ENCODE results near the gene GUK1.

GUK1 gene

DNA sequence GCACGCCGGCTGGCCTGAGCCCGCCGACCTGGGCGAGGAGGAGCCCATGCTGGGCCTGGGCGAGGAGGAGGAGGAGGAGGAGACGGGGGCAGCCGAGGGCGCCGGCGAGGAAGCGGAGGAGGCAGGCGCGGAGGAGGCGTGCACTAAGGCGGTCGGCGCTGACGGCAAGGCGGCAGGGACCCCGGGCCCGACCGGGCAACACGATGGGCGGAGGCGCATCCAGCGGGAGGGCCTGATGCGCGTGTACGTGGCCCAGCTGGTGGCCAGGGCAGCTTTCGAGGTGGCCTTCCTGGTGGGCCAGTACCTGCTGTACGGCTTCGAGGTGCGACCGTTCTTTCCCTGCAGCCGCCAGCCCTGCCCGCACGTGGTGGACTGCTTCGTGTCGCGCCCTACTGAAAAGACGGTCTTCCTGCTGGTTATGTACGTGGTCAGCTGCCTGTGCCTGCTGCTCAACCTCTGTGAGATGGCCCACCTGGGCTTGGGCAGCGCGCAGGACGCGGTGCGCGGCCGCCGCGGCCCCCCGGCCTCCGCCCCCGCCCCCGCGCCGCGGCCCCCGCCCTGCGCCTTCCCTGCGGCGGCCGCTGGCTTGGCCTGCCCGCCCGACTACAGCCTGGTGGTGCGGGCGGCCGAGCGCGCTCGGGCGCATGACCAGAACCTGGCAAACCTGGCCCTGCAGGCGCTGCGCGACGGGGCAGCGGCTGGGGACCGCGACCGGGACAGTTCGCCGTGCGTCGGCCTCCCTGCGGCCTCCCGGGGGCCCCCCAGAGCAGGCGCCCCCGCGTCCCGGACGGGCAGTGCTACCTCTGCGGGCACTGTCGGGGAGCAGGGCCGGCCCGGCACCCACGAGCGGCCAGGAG is 18.3 kb downstream of the GUK1 start:
- no peak for DNase-seq (ENCODE audit: extremely low spot score)
- TF ChIP-seq, protein P1, sequence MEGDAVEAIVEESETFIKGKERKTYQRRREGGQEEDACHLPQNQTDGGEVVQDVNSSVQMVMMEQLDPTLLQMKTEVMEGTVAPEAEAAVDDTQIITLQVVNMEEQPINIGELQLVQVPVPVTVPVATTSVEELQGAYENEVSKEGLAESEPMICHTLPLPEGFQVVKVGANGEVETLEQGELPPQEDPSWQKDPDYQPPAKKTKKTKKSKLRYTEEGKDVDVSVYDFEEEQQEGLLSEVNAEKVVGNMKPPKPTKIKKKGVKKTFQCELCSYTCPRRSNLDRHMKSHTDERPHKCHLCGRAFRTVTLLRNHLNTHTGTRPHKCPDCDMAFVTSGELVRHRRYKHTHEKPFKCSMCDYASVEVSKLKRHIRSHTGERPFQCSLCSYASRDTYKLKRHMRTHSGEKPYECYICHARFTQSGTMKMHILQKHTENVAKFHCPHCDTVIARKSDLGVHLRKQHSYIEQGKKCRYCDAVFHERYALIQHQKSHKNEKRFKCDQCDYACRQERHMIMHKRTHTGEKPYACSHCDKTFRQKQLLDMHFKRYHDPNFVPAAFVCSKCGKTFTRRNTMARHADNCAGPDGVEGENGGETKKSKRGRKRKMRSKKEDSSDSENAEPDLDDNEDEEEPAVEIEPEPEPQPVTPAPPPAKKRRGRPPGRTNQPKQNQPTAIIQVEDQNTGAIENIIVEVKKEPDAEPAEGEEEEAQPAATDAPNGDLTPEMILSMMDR (IDR thresholded peaks at IDR 0.05; ENCODE audit: control extremely low read depth, extremely low read depth, low read depth, missing control alignments): no peak
- ChIA-PET POLR2A (no interaction called here), CTCF (interaction anchor here (1.2 kb wide), 2 partner anchors 28 kb away, joined by 3 to 4 read pairs; no protein-coding TSS in a partner anchor)

DNA sequence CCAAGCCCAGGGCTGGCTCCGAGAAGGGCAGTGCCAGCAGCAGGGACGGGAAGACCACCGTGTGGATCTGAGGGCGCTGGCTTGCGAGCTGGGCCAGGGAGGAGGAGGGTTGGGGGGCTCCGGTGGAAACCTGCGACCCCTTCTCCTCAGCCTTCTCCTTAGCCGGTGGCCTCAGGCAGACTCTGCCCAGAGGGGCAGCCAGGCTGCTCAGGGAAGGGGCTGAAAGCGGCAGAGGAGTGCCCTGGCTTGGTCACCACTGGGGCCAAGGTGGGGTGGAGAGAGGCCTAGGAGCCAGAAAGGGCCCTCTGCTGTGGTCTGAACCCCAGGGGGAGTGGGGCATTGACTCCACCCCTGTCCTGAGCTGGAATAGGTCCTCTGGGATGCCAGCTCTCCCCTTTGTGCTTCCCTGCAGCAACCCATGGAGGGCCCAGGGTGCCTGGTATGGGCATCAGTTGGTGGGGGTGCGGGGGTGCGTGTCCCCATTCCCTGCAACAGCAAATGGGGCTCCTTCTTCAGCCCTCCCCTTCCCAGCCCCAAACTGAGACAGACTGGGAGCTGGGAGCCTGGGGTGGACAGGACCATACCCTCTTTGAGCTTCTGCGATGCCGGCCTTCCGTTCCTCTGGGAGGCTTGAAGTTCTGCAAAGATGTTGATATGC is 19.1 kb downstream of the GUK1 start:
- POLR2A ChIA-PET: no interaction called here
- DNase-seq (ENCODE audit: extremely low spot score): no peak
- TF ChIP-seq, protein P1 (IDR thresholded peaks at IDR 0.05; ENCODE audit: control extremely low read depth, extremely low read depth, low read depth, missing control alignments): no peak
- CTCF ChIA-PET: interaction anchor here (1.2 kb wide), 1 partner anchor 28 kb away, joined by 3 read pairs; no protein-coding TSS in a partner anchor

DNA sequence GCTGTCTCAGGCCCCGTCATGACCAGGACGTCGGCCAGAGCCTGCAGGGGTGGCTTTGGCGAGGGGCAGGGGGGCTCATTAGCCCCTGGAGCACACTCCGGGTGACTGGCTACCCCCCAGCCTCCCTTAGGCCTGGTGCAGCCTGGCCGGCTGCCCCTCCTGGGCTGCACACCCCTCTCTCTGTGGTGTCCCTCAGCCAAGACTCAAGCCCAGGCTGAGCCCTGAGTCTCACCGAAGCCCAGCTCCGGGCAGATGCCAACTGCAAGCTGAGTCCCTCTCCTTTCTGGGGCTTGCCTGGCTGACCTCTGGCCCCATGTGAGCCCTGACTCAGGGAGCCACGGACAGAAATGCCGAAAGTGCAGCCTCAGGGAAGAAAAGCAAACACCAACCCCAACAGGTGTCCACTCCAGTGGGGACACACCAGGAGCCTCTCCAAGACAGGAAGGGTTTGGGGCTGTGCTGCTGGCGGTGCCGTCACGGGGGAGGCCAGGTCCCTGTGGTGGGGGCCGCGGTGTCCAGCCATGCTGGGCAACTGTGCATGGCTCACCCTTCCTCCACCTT is 20.2 kb downstream of the GUK1 start:
- no peak for DNase-seq (ENCODE audit: extremely low spot score)
- TF ChIP-seq, protein P1 (IDR thresholded peaks at IDR 0.05; ENCODE audit: control extremely low read depth, extremely low read depth, low read depth, missing control alignments): no peak
- ChIA-PET POLR2A (no interaction called here), CTCF (interaction anchor here (1.3 kb wide), 1 partner anchor 30 kb away, joined by 4 read pairs; no protein-coding TSS in a partner anchor)

DNA sequence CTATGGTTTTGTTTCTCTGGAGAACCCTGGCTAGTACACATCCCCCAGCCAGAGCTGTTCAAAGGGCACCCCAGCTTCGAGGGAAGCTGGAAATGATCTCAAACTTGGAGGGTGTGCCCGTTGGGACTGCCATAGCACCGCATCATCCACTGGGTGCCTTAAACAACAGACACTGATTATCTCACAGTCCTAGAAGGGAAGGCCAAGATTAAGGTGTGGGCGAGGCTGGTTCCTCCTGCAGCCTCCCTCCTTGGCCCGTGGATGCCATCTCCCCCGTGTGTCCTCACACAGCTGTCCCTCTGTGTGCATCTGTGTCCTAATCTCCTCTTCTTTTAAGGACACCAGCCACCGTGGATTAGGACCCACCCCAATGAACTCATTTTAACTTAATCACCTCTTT is 21.3 kb downstream of the GUK1 start:
- POLR2A ChIA-PET: no interaction called here
- TF ChIP-seq, protein P1 (IDR thresholded peaks at IDR 0.05; ENCODE audit: control extremely low read depth, extremely low read depth, low read depth, missing control alignments): no peak
- CTCF ChIA-PET: interaction anchor here (1.3 kb wide), 2 partner anchors 12 to 31 kb away, joined by 3 to 4 read pairs; partner anchors contain the start of gene GJC2
- DNase-seq (ENCODE audit: extremely low spot score): no peak

DNA sequence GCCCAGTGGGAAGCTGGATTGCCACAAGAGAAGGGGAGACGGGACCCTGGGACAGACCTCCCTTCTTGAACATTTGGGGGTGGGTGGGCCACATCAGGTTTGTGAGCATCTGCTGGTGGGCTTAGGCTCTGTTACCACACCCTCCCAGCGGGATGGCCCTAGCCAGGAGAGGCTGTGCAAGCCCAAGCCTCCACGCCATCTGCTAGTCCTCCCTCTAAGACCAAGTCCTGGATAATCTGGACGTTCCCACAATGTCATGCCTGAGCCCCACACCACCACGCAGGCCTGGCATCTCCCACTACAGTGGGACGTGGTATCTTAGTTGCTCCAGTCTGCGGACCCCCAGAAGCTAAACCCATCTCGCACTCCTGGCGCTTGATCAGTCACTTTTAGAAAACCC is 21.8 kb downstream of the GUK1 start:
- DNase-seq (ENCODE audit: extremely low spot score): no peak
- CTCF ChIA-PET: interaction anchor here (1.3 kb wide), 2 partner anchors 12 to 31 kb away, joined by 3 to 4 read pairs; partner anchors contain the start of gene GJC2
- POLR2A ChIA-PET: no interaction called here
- TF ChIP-seq, protein P1 (IDR thresholded peaks at IDR 0.05; ENCODE audit: control extremely low read depth, extremely low read depth, low read depth, missing control alignments): no peak

DNA sequence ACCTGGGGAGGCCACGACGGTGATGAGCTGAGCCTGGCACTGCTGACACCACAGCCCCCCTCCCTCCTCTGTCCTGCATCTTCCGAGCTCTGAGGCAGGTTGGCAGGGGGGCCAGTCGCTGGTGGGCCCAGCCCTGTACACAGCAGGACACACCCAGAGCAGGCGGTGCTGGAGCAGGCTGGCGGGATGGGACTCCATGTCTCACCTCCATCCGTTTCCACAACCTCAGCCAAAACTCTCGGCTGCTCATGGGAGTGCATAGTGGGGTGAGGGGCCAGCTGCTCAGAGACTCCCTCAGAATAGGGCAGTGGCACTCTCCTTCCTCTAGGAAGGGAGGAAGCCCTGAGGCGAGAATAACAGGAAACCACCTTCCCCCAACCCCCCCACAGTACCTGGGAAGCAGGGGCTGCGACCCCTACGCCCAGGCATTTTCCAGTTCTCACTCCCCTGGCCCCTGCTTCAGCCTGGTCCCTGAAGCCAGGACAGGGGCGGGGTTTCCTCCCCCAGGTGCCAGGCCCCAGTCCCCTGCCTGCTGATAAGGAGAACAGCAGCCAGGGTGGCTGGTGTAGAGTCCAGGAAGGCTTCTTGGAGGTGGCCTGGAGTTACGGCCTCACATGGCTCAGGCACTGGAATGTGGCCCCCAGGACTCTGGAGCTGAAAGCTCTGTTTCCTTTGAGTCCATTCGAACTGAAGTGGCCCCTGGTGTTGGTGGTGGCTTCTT is 22.4 kb downstream of the GUK1 start:
- CTCF ChIA-PET: interaction anchor here (1.3 kb wide), 1 partner anchor 13 kb away, joined by 3 read pairs; the partner anchor contains the start of gene GJC2
- TF ChIP-seq, protein P1 (IDR thresholded peaks at IDR 0.05; ENCODE audit: control extremely low read depth, extremely low read depth, low read depth, missing control alignments): no peak
- DNase-seq (ENCODE audit: extremely low spot score): no peak
- POLR2A ChIA-PET: no interaction called here
